ENCODE results near the gene MRTO4.
A peak's percentile ranks its signal among the peaks of the same experiment; 100 is the strongest.
"Not testable (repeated sequence)": the region's sequence is repeated elsewhere in the genome, so short reads cannot be mapped to it uniquely, and the experiment has no call there.

MRTO4 gene

GRCh38 chr1:19210772-19211549 lies 40.6 kb upstream of the MRTO4 start:
- peak; percentile 58 for FAIRE-seq
- TF ChIP-seq TAF1 (IDR thresholded peaks at IDR 0.05; ENCODE audit: borderline replicate concordance, low read depth, low read length) (no peak), POLR2AphosphoS5 (IDR thresholded peaks at IDR 0.05; ENCODE audit: low read depth, low read length) (no peak), POLR2A (IDR thresholded peaks at IDR 0.05; ENCODE audit: low read depth, low read length) (no peak)
- no peak for DNase-seq (ENCODE audit: insufficient read length)

- no peak for FAIRE-seq
- no peak for DNase-seq (ENCODE audit: insufficient read length)
- TF ChIP-seq TAF1 (IDR thresholded peaks at IDR 0.05; ENCODE audit: borderline replicate concordance, low read depth, low read length) (no peak), POLR2A (IDR thresholded peaks at IDR 0.05; ENCODE audit: low read depth, low read length) (no peak), POLR2AphosphoS5 (IDR thresholded peaks at IDR 0.05; ENCODE audit: low read depth, low read length) (no peak)
Measured at GRCh38 chr1:19212167-19212566, 39.4 kb upstream of the MRTO4 start.

GRCh38 chr1:19213580-19213979 lies 38.0 kb upstream of the MRTO4 start:
- TF ChIP-seq POLR2AphosphoS5 (IDR thresholded peaks at IDR 0.05; ENCODE audit: low read depth, low read length) (no peak), TAF1 (IDR thresholded peaks at IDR 0.05; ENCODE audit: borderline replicate concordance, low read depth, low read length) (no peak), POLR2A (IDR thresholded peaks at IDR 0.05; ENCODE audit: low read depth, low read length) (no peak)
- DNase-seq (ENCODE audit: insufficient read length) (no peak), FAIRE-seq (no peak)

GRCh38 chr1:19216585-19216984 lies 35.0 kb upstream of the MRTO4 start:
- DNase-seq (ENCODE audit: insufficient read length); FAIRE-seq: not testable (repeated sequence)

GRCh38 chr1:19219451-19219850 lies 32.2 kb upstream of the MRTO4 start:
- FAIRE-seq (no peak), DNase-seq (ENCODE audit: insufficient read length) (no peak)
- TF ChIP-seq POLR2A (IDR thresholded peaks at IDR 0.05; ENCODE audit: low read depth, low read length) = no peak
- no peak for TF ChIP-seq TAF1 (IDR thresholded peaks at IDR 0.05; ENCODE audit: borderline replicate concordance, low read depth, low read length)
- TF ChIP-seq POLR2AphosphoS5 (IDR thresholded peaks at IDR 0.05; ENCODE audit: low read depth, low read length) = no peak

GRCh38 chr1:19220080-19220846 lies 31.3 kb upstream of the MRTO4 start:
- FAIRE-seq (peak; percentile 21), DNase-seq (ENCODE audit: insufficient read length) (no peak)
- TF ChIP-seq POLR2A (IDR thresholded peaks at IDR 0.05; ENCODE audit: low read depth, low read length) = no peak
- TF ChIP-seq POLR2AphosphoS5 (IDR thresholded peaks at IDR 0.05; ENCODE audit: low read depth, low read length) = no peak
- TF ChIP-seq TAF1 (IDR thresholded peaks at IDR 0.05; ENCODE audit: borderline replicate concordance, low read depth, low read length) = no peak

GRCh38 chr1:19220991-19221390 lies 30.6 kb upstream of the MRTO4 start:
- FAIRE-seq (no peak), DNase-seq (ENCODE audit: insufficient read length) (no peak)
- no peak for TF ChIP-seq TAF1 (IDR thresholded peaks at IDR 0.05; ENCODE audit: borderline replicate concordance, low read depth, low read length)
- no peak for TF ChIP-seq POLR2AphosphoS5 (IDR thresholded peaks at IDR 0.05; ENCODE audit: low read depth, low read length)

- FAIRE-seq = no peak
- TF ChIP-seq TAF1 (IDR thresholded peaks at IDR 0.05; ENCODE audit: borderline replicate concordance, low read depth, low read length) = no peak
- no peak for TF ChIP-seq POLR2A (IDR thresholded peaks at IDR 0.05; ENCODE audit: low read depth, low read length)
- TF ChIP-seq POLR2AphosphoS5 (IDR thresholded peaks at IDR 0.05; ENCODE audit: low read depth, low read length) = no peak
- no peak for DNase-seq (ENCODE audit: insufficient read length)
Measured at GRCh38 chr1:19222573-19222972, 29.0 kb upstream of the MRTO4 start.

- FAIRE-seq = no peak
Measured at GRCh38 chr1:19222979-19223824, 28.4 kb upstream of the MRTO4 start.

GRCh38 chr1:19229229-19229628 lies 22.4 kb upstream of the MRTO4 start:
- no peak for TF ChIP-seq POLR2A (IDR thresholded peaks at IDR 0.05; ENCODE audit: low read depth, low read length)
- no peak for TF ChIP-seq POLR2AphosphoS5 (IDR thresholded peaks at IDR 0.05; ENCODE audit: low read depth, low read length)
- DNase-seq (ENCODE audit: insufficient read length) = no peak
- FAIRE-seq = no peak

More at GRCh38 chr1:19222979-19223824, 28.4 kb upstream of the MRTO4 start:
- no peak for DNase-seq (ENCODE audit: insufficient read length)
- TF ChIP-seq TAF1 (IDR thresholded peaks at IDR 0.05; ENCODE audit: borderline replicate concordance, low read depth, low read length) = no peak
- no peak for TF ChIP-seq POLR2AphosphoS5 (IDR thresholded peaks at IDR 0.05; ENCODE audit: low read depth, low read length)
- TF ChIP-seq POLR2A (IDR thresholded peaks at IDR 0.05; ENCODE audit: low read depth, low read length) = no peak

GRCh38 chr1:19229828-19230325 lies 21.7 kb upstream of the MRTO4 start:
- DNase-seq (ENCODE audit: insufficient read length) (no peak), FAIRE-seq (no peak)
- TF ChIP-seq TAF1 (IDR thresholded peaks at IDR 0.05; ENCODE audit: borderline replicate concordance, low read depth, low read length) = no peak
- TF ChIP-seq POLR2AphosphoS5 (IDR thresholded peaks at IDR 0.05; ENCODE audit: low read depth, low read length) = no peak
- TF ChIP-seq POLR2A (IDR thresholded peaks at IDR 0.05; ENCODE audit: low read depth, low read length) = no peak

- DNase-seq (ENCODE audit: insufficient read length); FAIRE-seq: not testable (repeated sequence)
Measured at GRCh38 chr1:19231736-19232523, 19.7 kb upstream of the MRTO4 start.

All from GM12892 (cell line).